ENCODE results near the gene CDCA7.

GRCh38 chr2:173392731-173393130 lies 38.1 kb downstream of the CDCA7 start:
- TF ChIP-seq POLR2A (IDR thresholded peaks at IDR 0.05) (no peak), CTCF (IDR thresholded peaks at IDR 0.05) (no peak)
